Duodenal mucosa (tissue), 2 donors: ENCODE measurements around the gene GAN.

Source experiments
- H3K27ac ChIP-seq: one replicate; pipeline ENCODE4 v1.7.0; 2013; ENCODE audit warnings: low read depth, low read length
- H3K27me3 ChIP-seq, 2 donors: one replicate each; pipeline ENCODE4 v1.7.0; 2013; ENCODE audit warnings: low read length in 2 of 2, control low read depth in 1 of 2; ENCODE audit not compliant: insufficient read depth in 2 of 2, control insufficient read depth in 1 of 2
- H3K36me3 ChIP-seq, 2 donors: one replicate each; pipeline ENCODE4 v1.7.0; 2013; ENCODE audit warnings: low read length in 2 of 2, control low read depth in 1 of 2; ENCODE audit not compliant: insufficient read depth in 2 of 2, control insufficient read depth in 1 of 2
- H3K4me1 ChIP-seq, 2 donors: one replicate each; pipeline ENCODE4 v1.7.0; 2013; ENCODE audit warnings: low read length in 2 of 2, control low read depth in 1 of 2; ENCODE audit not compliant: insufficient read depth in 2 of 2, control insufficient read depth in 1 of 2
- H3K4me3 ChIP-seq, 2 donors: one replicate each; pipeline ENCODE4 v1.7.0; 2013; ENCODE audit warnings: low read length in 2 of 2, low read depth in 1 of 2
- H3K9ac ChIP-seq, 2 donors: one replicate each; pipeline ENCODE4 v1.7.0; 2013; ENCODE audit warnings: low read length in 2 of 2, low read depth in 1 of 2
- H3K9me3 ChIP-seq, 2 donors: one replicate each; pipeline ENCODE4 v1.7.0; 2013; ENCODE audit warnings: low read length in 2 of 2, control low read depth in 1 of 2; ENCODE audit not compliant: control insufficient read depth in 1 of 2

The GAN gene

DNA sequence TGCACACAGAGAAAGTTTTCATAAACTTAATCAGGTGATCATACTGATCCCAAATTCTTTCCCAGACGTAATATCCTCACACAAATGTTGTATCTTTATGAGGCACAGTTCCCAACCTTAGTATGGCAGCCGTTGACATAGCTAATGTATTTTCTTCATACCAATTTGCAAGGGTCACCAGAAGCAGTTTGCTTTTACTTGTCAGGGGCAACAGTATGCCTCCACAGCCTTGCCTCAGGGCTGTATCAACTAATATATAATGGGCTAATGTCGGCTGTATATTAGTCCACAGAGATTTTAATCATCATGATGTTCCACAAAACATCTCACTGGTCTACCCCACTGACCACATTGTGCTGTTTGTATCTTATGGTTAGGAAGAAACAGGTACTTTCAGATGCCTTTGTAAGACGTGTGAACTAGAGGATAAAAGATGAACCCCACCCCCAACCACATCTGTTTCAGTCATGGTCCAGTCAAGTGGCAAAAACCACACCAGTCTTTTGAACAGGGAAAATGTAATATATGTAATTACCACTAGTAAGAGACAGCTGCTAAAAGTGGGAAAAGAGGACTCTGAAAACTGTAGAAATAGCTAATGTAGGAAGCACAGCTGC is 55.2 kb downstream of the GAN start:
- Histone ChIP-seq H3K36me3 (peaks cover 12 to 48% of the 10 kb centered on the region in 2 donors), H3K9me3 (no peaks in the 10 kb centered on the region), H3K4me1 (no peaks in the 10 kb centered on the region), H3K9ac (no peak overlapping the region), H3K27ac (no peak overlapping the region), H3K27me3 (no peaks in the 10 kb centered on the region), H3K4me3 (no peak overlapping the region)

DNA sequence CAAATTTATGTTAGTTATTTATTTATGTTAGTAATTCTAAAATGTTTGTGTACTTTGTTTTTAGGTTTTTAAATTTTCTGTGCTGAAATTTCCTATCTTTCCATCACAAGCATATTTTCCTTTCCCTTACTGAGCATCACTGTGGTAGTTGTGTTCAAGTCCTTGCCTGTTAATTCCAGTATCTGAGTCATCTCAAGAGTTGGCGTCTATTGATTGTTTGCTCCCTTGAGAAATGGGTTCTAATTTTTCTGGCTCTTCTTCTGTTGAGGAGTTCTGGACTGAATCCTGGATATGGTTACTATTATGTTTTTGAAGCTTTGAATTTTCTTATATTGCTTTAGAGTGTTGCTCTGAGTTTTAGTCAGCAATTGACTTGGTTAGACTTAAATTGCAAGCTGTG is 56.3 kb downstream of the GAN start:
- no peak overlapping the region for H3K4me3 ChIP-seq
- H3K36me3 ChIP-seq, result peaks cover 4 to 47% of the 10 kb centered on the region in 2 donors
- no peaks in the 10 kb centered on the region for H3K4me1 ChIP-seq
- H3K27ac ChIP-seq, result no peak overlapping the region
- no peaks in the 10 kb centered on the region for H3K27me3 ChIP-seq
- H3K9me3 ChIP-seq, result no peaks in the 10 kb centered on the region
- no peak overlapping the region for H3K9ac ChIP-seq

DNA sequence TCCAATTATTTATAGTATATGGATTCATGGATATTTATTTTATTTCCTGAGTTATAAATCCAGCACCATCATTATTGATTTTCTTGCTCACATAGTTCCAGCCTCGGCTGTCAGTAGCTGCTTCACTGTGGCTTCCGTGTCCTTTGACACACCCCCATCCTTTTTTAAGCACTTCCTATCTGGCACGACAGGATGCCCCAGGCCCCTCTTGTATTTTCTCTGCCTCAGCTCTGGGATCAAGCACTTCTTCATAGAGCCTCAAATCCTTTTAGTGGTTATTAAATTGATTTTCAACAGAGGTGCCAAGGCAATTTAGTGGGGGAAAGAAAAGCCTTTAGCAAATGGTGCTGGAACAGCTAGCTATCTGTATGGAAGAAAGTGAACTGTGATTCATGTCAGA is 59.8 kb downstream of the GAN start:
- Histone ChIP-seq H3K4me3 (no peak overlapping the region), H3K9ac (no peak overlapping the region), H3K27ac (no peak overlapping the region), H3K4me1 (no peaks in the 10 kb centered on the region), H3K9me3 (no peaks in the 10 kb centered on the region), H3K36me3 (peaks cover 13 to 51% of the 10 kb centered on the region in 2 donors), H3K27me3 (no peaks in the 10 kb centered on the region)

DNA sequence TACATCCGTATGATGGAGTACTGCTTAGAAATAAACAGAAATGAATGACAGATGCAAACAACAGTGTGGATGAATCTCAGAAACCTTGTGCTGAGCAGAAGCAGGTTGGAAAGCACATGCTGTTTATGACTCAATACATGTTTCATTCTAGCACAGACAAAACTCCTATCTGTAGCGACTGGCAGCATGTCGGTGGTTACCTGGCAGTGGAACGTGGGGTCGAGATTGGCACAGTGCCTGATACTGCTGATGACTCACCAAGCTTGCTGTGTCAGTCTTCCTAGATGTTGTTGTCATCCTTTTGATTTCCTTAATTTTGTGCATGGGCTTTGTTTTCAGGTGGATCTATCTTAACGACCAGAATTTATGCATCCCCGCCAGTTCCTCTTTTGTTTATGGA is 62.1 kb downstream of the GAN start:
- H3K4me3 ChIP-seq, result no peak overlapping the region
- H3K9me3 ChIP-seq, result no peaks in the 10 kb centered on the region
- peaks cover 13 to 39% of the 10 kb centered on the region in 2 donors for H3K36me3 ChIP-seq
- H3K27me3 ChIP-seq, result no peaks in the 10 kb centered on the region
- H3K9ac ChIP-seq, result no peak overlapping the region
- no peaks in the 10 kb centered on the region for H3K4me1 ChIP-seq
- H3K27ac ChIP-seq, result no peak overlapping the region

DNA sequence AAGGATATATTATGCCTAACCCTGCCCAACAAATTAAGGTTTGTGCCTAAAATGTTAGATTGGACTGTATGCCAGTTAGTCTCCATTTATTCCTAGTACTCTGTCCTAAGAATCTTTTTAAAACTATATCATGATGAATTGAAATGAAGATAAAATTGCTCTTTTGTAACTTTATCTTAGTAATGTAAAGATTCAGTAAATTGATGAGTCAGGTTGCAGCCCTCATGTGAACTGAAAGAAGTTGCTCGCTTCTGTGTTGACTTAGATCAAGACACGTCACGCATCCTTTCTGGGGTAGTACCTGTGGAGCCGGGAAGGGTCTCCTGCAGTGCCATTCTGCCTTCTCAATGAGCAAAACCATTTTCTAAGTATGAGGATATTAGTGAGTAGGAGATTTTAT is 63.3 kb downstream of the GAN start:
- no peak overlapping the region for H3K4me3 ChIP-seq
- H3K27ac ChIP-seq, result no peak overlapping the region
- no peak overlapping the region for H3K9ac ChIP-seq
- H3K36me3 ChIP-seq, result peaks cover 9 to 31% of the 10 kb centered on the region in 2 donors
- no peaks in the 10 kb centered on the region for H3K4me1 ChIP-seq
- no peaks in the 10 kb centered on the region for H3K9me3 ChIP-seq
- H3K27me3 ChIP-seq, result no peaks in the 10 kb centered on the region

DNA sequence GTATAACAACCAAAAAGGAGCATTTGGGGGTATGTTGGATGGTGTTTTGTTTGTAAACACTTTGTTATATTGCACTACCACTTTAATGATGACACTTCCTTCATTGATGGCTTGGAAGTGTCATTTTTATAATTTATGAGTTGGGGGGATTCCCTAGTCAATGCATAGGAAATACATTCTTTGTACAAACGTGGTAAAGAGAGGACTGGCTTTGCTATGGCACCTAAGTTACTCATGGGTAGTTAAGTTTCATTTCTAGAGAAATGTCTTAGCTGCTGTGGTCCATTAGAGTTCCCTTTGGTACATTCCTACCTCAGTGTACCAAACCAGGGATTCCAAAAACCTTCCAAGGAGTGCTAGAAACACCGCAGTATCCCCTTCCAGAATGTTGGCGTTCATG is 66.2 kb downstream of the GAN start:
- Histone ChIP-seq H3K36me3 (peaks cover 9 to 29% of the 10 kb centered on the region in 2 donors), H3K27ac (no peak overlapping the region), H3K9ac (no peak overlapping the region), H3K9me3 (no peaks in the 10 kb centered on the region), H3K4me1 (no peaks in the 10 kb centered on the region), H3K4me3 (no peak overlapping the region), H3K27me3 (no peaks in the 10 kb centered on the region)

DNA sequence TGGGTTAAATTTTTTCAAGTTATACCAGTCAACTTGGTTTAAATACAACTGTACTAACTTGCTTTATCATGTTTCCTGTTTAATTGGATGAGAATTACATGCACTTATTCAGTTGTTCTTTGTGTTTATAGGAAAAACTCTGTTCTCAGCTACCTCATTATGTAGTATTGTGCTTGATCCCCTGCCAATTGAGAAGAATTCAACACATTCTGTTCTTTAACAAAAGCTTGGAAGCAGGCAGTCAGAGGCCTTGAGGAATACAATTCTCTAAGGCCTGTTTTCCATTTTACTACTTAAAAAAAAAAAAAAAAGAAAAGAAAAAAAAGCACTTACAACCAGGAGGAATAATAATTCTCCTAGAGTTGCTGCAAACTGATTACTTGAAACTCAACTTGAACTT is 69.2 kb downstream of the GAN start:
- Histone ChIP-seq H3K9me3 (no peaks in the 10 kb centered on the region), H3K27me3 (no peaks in the 10 kb centered on the region), H3K27ac (no peak overlapping the region), H3K4me1 (no peaks in the 10 kb centered on the region), H3K4me3 (no peak overlapping the region), H3K9ac (no peak overlapping the region), H3K36me3 (peaks cover 0 to 11% of the 10 kb centered on the region in 2 donors)

DNA sequence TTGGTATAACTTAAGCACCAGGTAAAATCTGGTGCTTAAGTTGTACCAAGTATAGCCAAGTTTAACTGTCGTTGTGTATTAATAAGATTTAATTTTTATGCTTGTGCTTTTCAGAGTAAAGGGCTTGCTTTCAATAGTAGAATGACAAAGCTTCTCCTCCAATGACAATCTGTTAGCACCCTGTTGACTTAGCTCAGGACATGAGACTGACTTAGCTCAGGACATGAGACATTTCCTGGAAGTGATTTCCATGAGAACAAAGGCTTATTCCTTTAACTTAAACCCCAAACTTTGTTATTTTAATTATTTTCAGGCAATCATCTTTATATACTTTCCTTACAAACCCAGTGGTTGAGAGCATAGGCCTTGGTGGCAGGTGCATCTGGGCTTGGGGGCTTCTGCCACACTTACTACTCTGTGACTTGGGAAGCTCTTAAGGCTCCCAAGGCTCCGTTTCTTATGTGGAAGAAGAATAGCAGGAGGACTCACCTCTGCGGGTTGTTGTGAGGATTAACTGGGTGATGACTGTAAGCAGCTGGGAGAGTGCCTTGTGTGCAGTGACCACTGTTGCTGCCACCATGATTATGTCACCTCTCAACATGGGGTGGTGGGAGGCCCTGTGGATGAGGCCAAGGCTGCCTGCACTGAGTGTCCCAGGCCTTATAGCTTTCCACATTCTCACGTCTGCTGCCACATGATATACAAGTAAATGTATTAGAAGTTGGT is 70.4 kb downstream of the GAN start:
- no peaks in the 10 kb centered on the region for H3K9me3 ChIP-seq
- no peaks in the 10 kb centered on the region for H3K27me3 ChIP-seq
- H3K4me1 ChIP-seq, result no peaks in the 10 kb centered on the region
- peaks cover 0 to 13% of the 10 kb centered on the region in 2 donors for H3K36me3 ChIP-seq
- no peak overlapping the region for H3K9ac ChIP-seq
- H3K27ac ChIP-seq, result no peak overlapping the region
- no peak overlapping the region for H3K4me3 ChIP-seq

DNA sequence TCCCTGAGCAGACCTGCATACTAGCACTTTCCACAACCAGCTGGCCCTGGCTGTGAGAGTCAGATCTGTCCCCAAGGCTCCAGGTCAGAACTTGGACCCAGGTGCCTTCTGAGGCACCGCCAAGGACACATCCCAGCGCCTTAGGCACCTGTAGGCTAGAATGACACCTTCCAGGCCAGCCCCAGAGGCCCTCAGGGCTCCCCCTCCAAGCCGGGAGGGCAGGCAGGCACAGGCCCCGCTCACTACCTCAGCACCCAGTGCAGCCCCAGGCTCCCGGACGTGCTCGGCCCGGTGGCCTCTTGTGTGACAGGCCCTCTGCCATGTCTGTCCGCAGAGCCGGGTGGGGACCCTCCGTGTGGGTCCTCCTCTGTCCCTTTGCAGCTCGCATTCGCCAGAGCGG is 73.6 kb downstream of the GAN start:
- H3K36me3 ChIP-seq, result peaks cover 2 to 23% of the 10 kb centered on the region in 2 donors
- no peak overlapping the region for H3K4me3 ChIP-seq
- no peaks in the 10 kb centered on the region for H3K9me3 ChIP-seq
- H3K27ac ChIP-seq, result no peak overlapping the region
- H3K4me1 ChIP-seq, result no peaks in the 10 kb centered on the region
- H3K9ac ChIP-seq, result no peak overlapping the region
- H3K27me3 ChIP-seq, result no peaks in the 10 kb centered on the region

DNA sequence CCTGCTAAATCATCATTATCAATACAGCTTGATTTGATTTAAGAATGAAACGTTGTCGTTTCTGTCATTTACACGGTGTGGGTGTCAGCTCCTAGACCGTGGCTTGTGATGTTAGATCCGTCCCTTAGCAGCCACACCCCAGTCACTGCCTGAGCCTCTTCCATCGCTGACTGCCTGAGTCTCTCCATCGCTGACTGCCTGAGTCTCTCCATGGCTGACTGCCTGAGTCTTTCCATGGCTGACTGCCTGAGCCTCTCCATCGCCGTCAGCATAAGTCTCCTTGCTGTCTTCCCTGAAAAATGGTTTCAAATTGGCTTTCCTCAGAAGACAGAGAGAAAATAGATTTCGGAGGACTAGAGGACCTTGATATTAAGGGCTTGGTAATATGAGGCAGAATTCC is 76.1 kb downstream of the GAN start:
- Histone ChIP-seq H3K27me3 (no peaks in the 10 kb centered on the region), H3K9me3 (no peaks in the 10 kb centered on the region), H3K27ac (no peak overlapping the region), H3K36me3 (peaks cover 2 to 18% of the 10 kb centered on the region in 2 donors), H3K9ac (no peak overlapping the region), H3K4me3 (no peak overlapping the region), H3K4me1 (no peaks in the 10 kb centered on the region)
